D721Med (cell line): ENCODE measurements around the gene MUC6.

Source experiments
- DNase-seq: peaks from one replicate; pipeline ENCODE4 v3.0.0; 2011; ENCODE audit warnings: low spot score; ENCODE audit not compliant: insufficient read length
- FAIRE-seq: peaks from 2 replicates; lab custom pipeline; 2011; peaks lifted over from hg19 to GRCh38; lab: Jason Lieb, UNC
- CTCF ChIP-seq: IDR thresholded peaks from 2 replicates; pipeline ENCODE4 v1.5.1; 2012; ENCODE audit warnings: mild to moderate bottlenecking, control low read depth; ENCODE audit not compliant: insufficient read depth; ENCODE audit errors: missing control alignments

The MUC6 gene

DNA sequence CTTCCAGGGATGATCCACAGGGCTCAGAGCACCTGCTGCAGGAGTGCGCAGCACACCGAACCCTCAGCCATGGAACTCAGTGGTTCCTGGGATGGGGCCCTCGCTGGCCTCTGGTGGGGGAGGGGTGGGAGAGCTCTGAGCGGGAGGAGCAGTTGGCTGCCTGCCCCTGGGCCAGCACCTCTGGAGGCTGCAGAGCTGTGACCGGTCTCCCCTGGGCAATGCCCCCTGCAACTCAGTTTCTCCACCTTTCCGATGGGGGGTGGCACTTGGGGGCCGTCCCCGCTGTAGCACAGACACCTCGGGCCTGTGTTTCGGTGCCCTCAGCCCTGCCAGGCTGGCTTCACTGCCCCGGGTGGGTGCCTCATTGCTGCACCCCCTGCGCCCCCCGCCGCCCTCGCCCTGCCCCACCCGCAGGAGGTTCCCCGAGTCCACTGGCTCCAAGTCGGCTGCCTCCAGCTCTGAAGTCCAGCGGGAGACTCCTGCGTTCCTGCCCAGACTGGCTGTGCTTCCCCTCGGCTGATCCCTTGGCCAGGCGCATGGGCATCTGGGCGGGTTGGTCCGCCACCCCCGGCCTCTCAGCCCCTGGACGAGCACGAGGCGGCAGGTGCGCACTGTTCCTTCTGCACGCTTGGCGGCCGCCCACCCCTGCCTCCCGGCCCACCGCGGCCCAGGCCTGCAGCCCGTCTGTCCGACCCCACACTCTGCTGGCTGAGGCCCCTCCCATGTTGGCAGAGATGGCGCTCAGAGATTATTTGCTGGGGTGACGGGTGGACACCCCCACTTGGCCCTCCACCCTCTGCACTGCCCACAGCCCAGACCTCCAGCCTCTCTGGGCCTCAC lies 1.8 kb downstream of the MUC6 start:
- no peak for TF ChIP-seq CTCF
- DNase-seq (no peak), FAIRE-seq (no peak)

DNA sequence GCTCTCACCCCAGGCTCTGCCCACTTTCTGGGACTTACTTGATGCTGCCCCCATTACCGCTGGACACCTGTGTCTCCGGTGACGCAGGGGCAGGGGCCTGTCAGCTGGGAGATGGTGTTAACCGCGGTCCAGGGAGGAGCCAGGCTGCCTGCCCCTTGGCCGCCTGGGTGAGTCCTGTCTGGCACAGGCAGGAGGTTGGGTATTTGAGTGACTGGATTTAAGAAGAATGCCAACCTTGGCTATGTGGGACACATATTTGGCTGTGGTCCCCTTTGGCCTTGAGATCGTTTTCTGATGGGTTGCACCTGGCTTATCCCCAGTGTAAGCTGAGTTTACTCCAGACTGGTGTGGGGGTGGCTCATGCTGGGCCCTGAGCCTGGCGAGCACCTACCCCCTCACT lies 2.5 kb downstream of the MUC6 start:
- FAIRE-seq (no peak), DNase-seq (no peak)
- no peak for TF ChIP-seq CTCF

- DNase-seq (no peak), FAIRE-seq (no peak)
- no peak for TF ChIP-seq CTCF
These were observed 3.3 kb downstream of the MUC6 start for GRCh38 chr11:1033016-1033798.

- DNase-seq (no peak), FAIRE-seq (no peak)
- TF ChIP-seq CTCF = no peak
These were observed 4.1 kb downstream of the MUC6 start for GRCh38 chr11:1032310-1032891.

- TF ChIP-seq CTCF = no peak
- FAIRE-seq (no peak), DNase-seq (no peak)
These were observed 5.2 kb downstream of the MUC6 start for GRCh38 chr11:1031121-1031899.

DNA sequence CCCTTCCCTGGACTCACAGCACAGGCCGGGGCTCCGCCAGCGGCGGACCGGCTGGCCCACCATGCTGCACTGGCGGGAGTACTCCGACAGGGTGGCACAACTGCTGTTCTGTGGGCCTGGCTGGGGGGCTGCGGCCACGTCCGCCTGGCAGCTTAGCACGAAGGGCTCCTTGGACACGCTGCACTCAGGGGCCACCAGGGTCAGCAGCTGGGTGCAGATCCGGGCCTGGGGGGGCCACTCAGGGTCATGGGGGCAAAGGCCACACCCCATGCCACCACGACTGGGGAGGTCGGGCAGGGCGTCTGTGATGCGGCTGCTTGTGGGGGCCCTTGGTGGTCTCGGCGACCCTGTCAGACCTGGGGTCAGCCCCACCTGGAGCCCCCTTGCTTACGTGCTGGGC lies 6.0 kb downstream of the MUC6 start:
- no peak for DNase-seq
- TF ChIP-seq CTCF = no peak
- no peak for FAIRE-seq
